Esophagus squamous epithelium (tissue), 5 donors: ENCODE measurements around the gene HACL1. TPM values are rescaled to one million over a fixed set of nuclear protein-coding genes. Genes with fewer than 3 reads are reported as not detected.
A peak's percentile ranks its signal among the peaks of the same experiment; 100 is the strongest.
"Not testable (repeated sequence)": the region's sequence is repeated elsewhere in the genome, so short reads cannot be mapped to it uniquely, and the experiment has no call there.

Experiments used
- DNase-seq: peaks from one replicate; lab custom pipeline; 2025; lab: John Stamatoyannopoulos, UW
- H3K27ac ChIP-seq, 4 donors: fragments of 200-600 bp; sonication (generic); one replicate each; pipeline ENCODE4 v1.5.1; 2016 to 2019; ENCODE audit warnings: mild to moderate bottlenecking in 1 of 4
- H3K27me3 ChIP-seq, 4 donors: fragments of 200-600 bp; sonication (generic); 1 replicate in 3 of 4; 2 replicates in 1 of 4; pipeline versions ENCODE4 v1.5.1 to v1.6.0; 2017 to 2021; ENCODE audit warnings: antibody characterized with exemption in 1 of 4
- H3K36me3 ChIP-seq, 3 donors: fragments of 200-600 bp; sonication (generic); one replicate each; pipeline ENCODE4 v1.5.1; 2016 to 2019
- H3K4me1 ChIP-seq, 3 donors: fragments of 200-600 bp; sonication (generic); one replicate each; pipeline ENCODE4 v1.5.1; 2017 to 2019
- H3K4me3 ChIP-seq, 4 donors: fragments of 200-600 bp; sonication (generic); 1 replicate in 3 of 4; 2 replicates in 1 of 4; pipeline ENCODE4 v1.5.1; 2016 to 2019; ENCODE audit warnings: mild to moderate bottlenecking in 2 of 4, moderate library complexity in 1 of 4
- H3K9me3 ChIP-seq, 3 donors: fragments of 200-600 bp; sonication (generic); one replicate each; pipeline ENCODE4 v1.5.1; 2016 to 2019
- CTCF ChIP-seq, 6 experiments: fragments of 450-650 bp in 4 of 6; fragments of 200-600 bp in 2 of 6; sonication (generic) in 2 of 6; IDR thresholded peaks; one replicate each; pipeline ENCODE4 v1.5.1; 2016 to 2019; ENCODE audit warnings: antibody characterized with exemption in 6 of 6, mild to moderate bottlenecking in 4 of 6, moderate library complexity in 4 of 6
- POLR2A ChIP-seq, 4 donors: fragments of 450-650 bp; IDR thresholded peaks; one replicate each; pipeline ENCODE4 v1.6.1; 2017; ENCODE audit warnings: antibody characterized with exemption in 4 of 4, mild to moderate bottlenecking in 4 of 4, moderate library complexity in 3 of 4
- WGBS, 2 donors: methylation state at CpG; one replicate each; pipeline ENCODE4 v1.1.5; 2018; 5-methylcytosine and 5-hydroxymethylcytosine counted together
- intact Hi-C: fragments of 100-400 bp; cut with DNase I; formaldehyde crosslinking; loops from one replicate; pipeline ENCODE4 v1.15.0; 2022
- total RNA-seq, 4 donors: library from RNA; depleted of rRNA; stranded (reverse); fragments of >200 nt; gene quantifications; one replicate each; pipeline ENCODE4 v1.1.0, GENCODE V29; 2016
- donor health status: DM: yes; HTN: yes; CAD: no.

The HACL1 gene
- total RNA-seq, 4 donors from 2014 or later: 3.3 to 22.3 (median 9.4) TPM

- H3K4me1 ChIP-seq: no peaks in the 10 kb centered on the region
- no peaks in the 10 kb centered on the region for H3K9me3 ChIP-seq
- no peak for DNase-seq
- no peaks in the 10 kb centered on the region for H3K36me3 ChIP-seq
- intact Hi-C loops: no loop called here
- TF ChIP-seq CTCF (IDR thresholded peaks at IDR 0.05): no peak
- no peak for TF ChIP-seq POLR2A (IDR thresholded peaks at IDR 0.05)
- 52 to 54% methylated on average over 2 of the region's 2 CpGs for WGBS, 2 donors
- no peaks in the 10 kb centered on the region for H3K27me3 ChIP-seq
- H3K4me3 ChIP-seq: no peak overlapping the region
- H3K27ac ChIP-seq: peak overlapping the region in 1 of 4 donors; percentile 26
Observed at GRCh38 chr3:15536856-15537255, 64.5 kb downstream of the HACL1 start.

GRCh38 chr3:15535732-15536131 lies 65.6 kb downstream of the HACL1 start:
- H3K27ac ChIP-seq: no peak overlapping the region

GRCh38 chr3:15532614-15533013 lies 68.8 kb downstream of the HACL1 start:
- intact Hi-C loops, H3K27me3 ChIP-seq: not testable (repeated sequence)
- WGBS, 2 donors: 97 to 98% methylated on average over 2 of the region's 2 CpGs

More at GRCh38 chr3:15535732-15536131, 65.6 kb downstream of the HACL1 start:
- Histone ChIP-seq H3K4me3 (no peak overlapping the region), H3K4me1 (no peaks in the 10 kb centered on the region), H3K9me3 (no peaks in the 10 kb centered on the region), H3K36me3 (no peaks in the 10 kb centered on the region), H3K27me3 (no peaks in the 10 kb centered on the region)
- intact Hi-C loops: no loop called here
- 82 to 89% methylated on average over 1 of the region's 1 CpG for WGBS, 2 donors
- DNase-seq: no peak
- TF ChIP-seq CTCF (IDR thresholded peaks at IDR 0.05) (no peak), POLR2A (IDR thresholded peaks at IDR 0.05) (no peak)

GRCh38 chr3:15531346-15531745 lies 70.0 kb downstream of the HACL1 start:
- WGBS, 2 donors: 86 to 100% methylated on average over 1 of the region's 1 CpG
- no peak for TF ChIP-seq POLR2A (IDR thresholded peaks at IDR 0.05)
- TF ChIP-seq CTCF (IDR thresholded peaks at IDR 0.05): no peak
- H3K4me1 ChIP-seq: no peaks in the 10 kb centered on the region
- intact Hi-C loops: no loop called here
- no peak overlapping the region for H3K4me3 ChIP-seq
- H3K27me3 ChIP-seq: no peaks in the 10 kb centered on the region
- H3K9me3 ChIP-seq: no peaks in the 10 kb centered on the region
- H3K36me3 ChIP-seq: no peaks in the 10 kb centered on the region
- DNase-seq: no peak
- H3K27ac ChIP-seq: no peak overlapping the region

More at GRCh38 chr3:15532614-15533013, 68.8 kb downstream of the HACL1 start:
- not testable (repeated sequence) for H3K9me3 ChIP-seq, H3K4me1 ChIP-seq, DNase-seq, H3K36me3 ChIP-seq, H3K27ac ChIP-seq, H3K4me3 ChIP-seq

GRCh38 chr3:15528854-15529537 lies 72.4 kb downstream of the HACL1 start:
- H3K4me1 ChIP-seq: no peaks in the 10 kb centered on the region

More at GRCh38 chr3:15528854-15529537, 72.4 kb downstream of the HACL1 start:
- 78 to 96% methylated on average over 3 to 4 of the region's 4 CpGs for WGBS, 2 donors
- no peak for TF ChIP-seq CTCF (IDR thresholded peaks at IDR 0.05)
- no peak for TF ChIP-seq POLR2A (IDR thresholded peaks at IDR 0.05)
- H3K27me3 ChIP-seq: no peaks in the 10 kb centered on the region
- no peaks in the 10 kb centered on the region for H3K36me3 ChIP-seq
- H3K9me3 ChIP-seq: no peaks in the 10 kb centered on the region
- no peak overlapping the region for H3K4me3 ChIP-seq
- no peak overlapping the region for H3K27ac ChIP-seq
- no peak for DNase-seq
- intact Hi-C loops: no loop called here
